HG03103 (cell line): ENCODE measurements around the gene WIPF3.
"Not testable (repeated sequence)": the region's sequence is repeated elsewhere in the genome, so short reads cannot be mapped to it uniquely, and the experiment has no call there.

Experiments
- ATAC-seq: cut with Tn5 transposase; IDR thresholded peaks from one replicate; pipeline ENCODE4 v1.9.1; 2021; ENCODE audit warnings: low read depth; ENCODE audit not compliant: unreplicated experiment

WIPF3 gene

GRCh38 chr7:29875741-29876140 lies 69.4 kb downstream of the WIPF3 start:
- ATAC-seq = no peak

- no peak for ATAC-seq
Observed at GRCh38 chr7:29877196-29877595, 70.9 kb downstream of the WIPF3 start.

- ATAC-seq = no peak
Observed at GRCh38 chr7:29878081-29878688, 71.9 kb downstream of the WIPF3 start.

GRCh38 chr7:29879609-29880008 lies 73.3 kb downstream of the WIPF3 start:
- ATAC-seq = no peak

GRCh38 chr7:29881724-29882123 lies 75.4 kb downstream of the WIPF3 start:
- ATAC-seq = no peak

DNA sequence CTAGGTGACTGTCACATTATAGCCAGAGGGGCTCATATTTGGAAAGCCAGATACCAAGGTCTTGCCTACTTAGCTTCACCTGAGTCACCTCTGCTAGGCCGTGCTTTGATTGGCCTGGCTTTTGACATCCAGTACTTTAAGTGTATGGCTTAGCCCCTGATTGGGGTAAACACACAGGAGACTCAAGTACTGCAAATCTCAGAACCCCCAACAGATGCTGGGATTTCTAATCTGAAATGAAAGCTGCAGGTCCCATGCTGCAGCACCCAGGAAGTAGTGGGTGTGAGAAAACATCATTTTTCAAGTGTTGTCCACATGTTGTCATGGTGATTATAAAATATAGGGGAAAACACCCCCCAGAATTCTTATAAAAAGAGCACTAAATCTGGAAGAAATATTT lies 76.2 kb downstream of the WIPF3 start:
- no peak for ATAC-seq

GRCh38 chr7:29883462-29884398 lies 77.4 kb downstream of the WIPF3 start:
- no peak for ATAC-seq

GRCh38 chr7:29884399-29885272 lies 78.3 kb downstream of the WIPF3 start:
- ATAC-seq = no peak

DNA sequence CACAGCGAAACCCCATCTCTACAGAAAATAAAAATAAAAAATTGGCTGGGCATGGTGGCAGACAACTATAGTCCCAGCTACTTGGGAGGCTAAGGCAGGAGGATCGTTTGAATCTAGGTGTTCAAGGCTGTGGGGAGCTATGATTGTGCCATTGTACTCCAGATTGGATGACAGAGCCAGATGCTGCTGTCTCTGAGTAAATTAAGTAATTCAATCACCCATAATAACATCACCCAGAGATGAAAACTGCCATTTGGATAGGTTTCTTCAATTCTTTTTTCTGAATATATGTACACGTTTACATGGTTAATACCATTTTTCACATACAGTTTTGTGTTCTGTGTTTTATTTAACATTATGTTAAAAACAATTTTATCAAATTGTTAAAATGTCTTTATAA lies 79.3 kb downstream of the WIPF3 start:
- no peak for ATAC-seq

DNA sequence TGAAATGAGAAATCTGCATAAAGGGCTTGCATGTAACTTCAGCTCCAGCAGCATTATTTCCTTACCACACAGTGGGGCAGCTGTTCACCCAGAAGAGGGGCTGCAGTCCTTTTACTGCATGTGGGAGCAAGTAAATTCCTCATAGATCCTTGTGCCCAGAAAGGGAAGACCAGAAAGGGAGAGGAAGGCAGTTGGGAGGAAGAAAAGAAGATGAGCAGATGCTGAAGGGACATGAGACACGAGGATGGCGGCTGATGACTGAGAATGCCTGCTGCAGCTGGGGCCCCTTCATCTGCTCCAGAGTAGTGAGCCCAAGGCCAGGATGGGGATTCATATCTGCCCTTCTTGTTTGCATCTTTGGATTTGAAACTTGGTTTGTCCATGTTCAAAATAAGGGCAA lies 80.5 kb downstream of the WIPF3 start:
- no peak for ATAC-seq

DNA sequence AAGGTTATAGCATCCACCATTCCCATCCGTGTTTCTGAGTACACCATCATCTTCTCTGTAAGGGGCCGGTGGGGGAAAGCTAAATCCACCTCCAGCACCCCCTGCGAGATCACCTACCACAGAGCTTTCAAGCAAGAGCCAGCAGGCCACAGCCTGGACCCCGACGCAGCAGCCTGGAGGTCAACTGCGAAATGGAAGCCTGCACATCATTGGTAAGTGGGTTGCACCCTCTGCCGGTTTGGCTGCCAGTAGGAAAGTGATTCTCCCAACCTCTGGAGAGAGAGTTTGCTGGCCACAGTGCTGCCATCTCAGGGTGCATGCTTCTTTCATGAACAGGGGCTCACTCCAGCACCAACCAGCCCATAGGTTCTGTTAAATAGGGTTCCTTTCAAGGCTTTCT lies 81.7 kb downstream of the WIPF3 start:
- ATAC-seq = no peak

DNA sequence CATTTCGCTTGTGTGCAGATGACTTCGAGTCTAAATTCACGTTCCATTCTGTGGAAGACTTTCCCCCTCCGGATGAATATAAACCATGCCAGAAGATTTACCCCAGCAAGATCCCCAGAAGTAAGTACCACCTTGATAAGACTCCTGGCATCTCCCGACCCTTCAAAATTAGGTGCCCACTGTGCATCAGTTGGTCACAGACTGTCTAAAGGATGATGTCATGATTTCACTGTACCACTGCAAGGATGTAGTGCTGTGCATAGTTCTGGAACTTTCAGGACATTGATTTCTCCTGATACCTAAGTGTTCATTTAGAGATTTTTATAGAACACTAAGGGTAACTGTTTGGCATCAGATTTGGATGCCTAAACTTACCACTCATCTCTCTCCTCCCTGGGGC lies 83.0 kb downstream of the WIPF3 start:
- no peak for ATAC-seq

GRCh38 chr7:29890251-29890650 lies 83.9 kb downstream of the WIPF3 start:
- no peak for ATAC-seq

DNA sequence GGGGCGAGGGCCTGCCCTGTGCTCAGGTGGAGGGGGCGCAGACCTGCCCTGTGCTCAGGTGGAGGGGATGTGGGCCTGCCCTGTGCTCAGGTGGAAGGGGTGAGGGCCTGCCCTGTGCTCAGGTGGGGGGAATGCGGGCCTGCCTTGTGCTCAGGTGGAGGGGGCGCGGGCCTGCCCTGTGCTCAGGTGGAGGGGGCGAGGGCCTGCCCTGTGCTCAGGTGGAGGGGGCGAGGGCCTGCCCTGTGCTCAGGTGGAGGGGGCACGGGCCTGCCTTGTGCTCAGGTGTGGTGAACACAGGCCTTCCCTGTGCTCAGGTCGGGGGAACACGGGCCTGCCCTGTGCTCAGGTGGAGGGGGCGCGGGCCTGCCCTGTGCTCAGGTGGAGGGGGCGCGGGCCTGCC lies 84.5 kb downstream of the WIPF3 start:
- ATAC-seq = not testable (repeated sequence)

DNA sequence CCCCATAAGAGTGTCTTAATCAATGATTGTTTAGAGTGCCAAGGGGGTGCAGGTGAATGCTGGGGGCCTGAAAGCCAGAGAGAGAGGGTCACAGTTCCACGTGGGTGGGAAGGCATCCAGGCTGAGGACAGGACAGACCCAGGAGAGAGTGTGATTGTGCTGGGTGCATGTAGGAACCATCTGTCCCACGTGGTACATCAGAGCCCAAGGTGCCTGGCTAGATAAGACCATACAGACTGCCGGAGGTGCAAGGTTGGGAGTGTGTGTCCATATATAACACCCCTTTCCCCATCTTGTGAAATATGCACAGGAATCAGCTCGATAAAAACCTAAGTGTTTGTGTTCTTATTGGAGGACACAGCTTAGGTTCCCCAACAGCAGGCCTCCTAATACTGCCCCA lies 85.5 kb downstream of the WIPF3 start:
- no peak for ATAC-seq

GRCh38 chr7:29892231-29892630 lies 85.9 kb downstream of the WIPF3 start:
- no peak for ATAC-seq

DNA sequence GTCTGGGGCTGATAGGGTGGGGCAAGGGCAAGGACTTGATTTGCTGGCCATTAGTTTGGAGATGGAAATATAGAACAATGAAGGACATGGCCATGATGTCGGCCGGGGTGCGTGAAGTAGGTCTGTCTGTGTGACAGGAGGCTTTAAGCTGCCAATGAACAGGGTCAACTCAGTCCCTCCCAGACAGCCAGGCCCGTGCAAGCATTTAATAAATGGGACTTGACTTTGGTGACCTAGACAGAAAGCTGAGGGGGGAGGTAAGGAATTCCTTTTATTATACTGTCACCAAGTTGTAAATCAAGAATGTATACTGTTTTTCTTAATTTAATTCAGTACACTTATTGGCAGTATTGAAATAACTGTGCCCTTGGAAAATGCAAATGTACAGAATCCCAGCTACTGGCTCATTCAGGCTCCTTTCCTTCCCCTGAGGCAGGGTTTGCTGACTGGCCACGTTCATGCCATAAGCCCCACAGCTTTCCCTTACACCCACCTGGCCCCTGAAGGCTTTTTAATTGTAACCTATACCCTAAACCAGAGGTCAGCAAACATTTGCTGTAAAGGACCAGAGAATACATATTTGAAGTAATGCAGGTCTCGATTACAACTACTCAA lies 87.2 kb downstream of the WIPF3 start:
- ATAC-seq = no peak

DNA sequence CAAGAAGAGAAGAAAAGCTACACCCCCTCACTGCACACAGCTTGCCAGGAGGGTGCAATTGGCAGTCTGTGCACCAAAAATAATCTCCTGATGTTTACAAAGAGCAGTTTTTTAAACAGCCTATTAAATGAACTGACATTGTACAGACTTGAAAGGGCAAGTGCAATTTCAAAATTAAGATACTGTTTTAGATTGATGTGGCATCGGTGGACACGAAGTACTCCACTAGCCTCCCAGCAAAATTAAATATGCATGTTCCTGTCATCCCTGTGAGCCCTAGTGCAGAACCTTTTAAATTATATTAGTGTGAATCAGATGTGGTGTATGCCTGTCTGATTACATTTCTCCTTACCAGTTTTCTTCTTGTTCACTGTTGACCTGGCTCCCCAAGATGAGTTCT lies 87.9 kb downstream of the WIPF3 start:
- no peak for ATAC-seq

DNA sequence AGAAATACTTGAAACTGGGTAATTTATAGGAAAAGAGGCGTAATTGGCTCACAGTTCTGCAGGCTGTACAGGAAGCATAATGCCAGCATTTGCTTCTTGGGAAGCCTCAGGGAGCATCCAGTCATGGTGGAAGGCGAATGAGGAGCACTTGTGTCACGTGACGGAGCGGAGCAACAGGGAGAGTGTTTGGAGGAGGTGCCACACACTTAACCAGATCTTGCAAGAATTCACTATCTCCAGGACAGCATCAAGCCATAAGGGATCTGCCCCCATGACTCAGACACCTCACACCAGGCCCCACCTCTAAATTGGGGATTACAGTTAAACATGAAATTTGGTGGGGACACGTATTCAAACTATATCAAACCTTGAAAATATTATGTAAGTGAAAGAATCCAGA lies 89.3 kb downstream of the WIPF3 start:
- no peak for ATAC-seq

DNA sequence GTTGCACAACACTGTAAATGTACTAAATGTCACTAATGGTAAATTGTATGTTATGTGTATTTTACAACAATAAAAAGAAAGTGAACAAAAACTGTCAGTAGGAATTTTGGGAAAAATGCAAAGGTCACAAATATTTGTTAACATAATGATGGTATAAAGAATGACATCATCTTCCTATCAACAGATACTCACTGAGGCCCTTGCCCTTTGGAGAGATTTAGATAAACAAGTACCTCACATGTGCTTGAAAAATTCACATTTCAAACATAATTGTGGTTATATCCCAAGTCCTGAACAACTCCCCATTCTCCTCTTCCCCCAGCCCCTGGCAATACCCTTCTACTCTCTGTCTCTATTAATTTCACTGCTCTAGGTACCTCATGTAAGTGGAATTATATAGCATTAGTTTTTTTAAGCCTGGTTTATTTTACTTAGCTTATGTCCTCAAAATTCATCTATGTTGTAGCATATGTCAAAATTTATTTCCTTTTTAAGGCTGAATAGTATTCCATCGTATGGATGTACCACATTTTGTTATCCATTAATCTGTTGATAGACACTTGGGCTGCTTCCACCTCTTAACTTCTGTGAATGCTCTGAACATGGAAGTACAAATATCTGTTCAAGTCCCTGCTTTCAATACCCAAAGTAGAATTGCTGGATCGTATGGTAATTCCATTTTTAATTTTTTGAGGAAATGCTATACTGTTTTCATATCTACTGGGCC lies 90.5 kb downstream of the WIPF3 start:
- no peak for ATAC-seq
